Heart left ventricle (tissue), 16 donors: ENCODE measurements around the gene MKRN2OS. TPM values are rescaled to one million over a fixed set of nuclear protein-coding genes. Genes with fewer than 3 reads are reported as not detected.

ENCODE experiments used
- ATAC-seq, 4 donors: fragments of 200-7000 bp; cut with Tn5 transposase; one replicate each; pipeline ENCODE4 v1.9.1; 2020 to 2022; ENCODE audit warnings: moderate library complexity in 4 of 4, mild to moderate bottlenecking in 3 of 4, moderate number of reproducible peaks in 1 of 4
- DNase-seq, 5 donors: peaks; one replicate each; pipeline ENCODE4 v3.0.0-alpha.2; 2020
- H3K27ac ChIP-seq, 12 donors: fragments of 200-600 bp; sonication (generic) in 4 of 12; one replicate each; pipeline versions ENCODE4 v1.5.0 to v1.8.0; 2016 to 2022; ENCODE audit warnings: mild to moderate bottlenecking in 2 of 12
- H3K27me3 ChIP-seq, 9 donors: fragments of 200-600 bp; sonication (generic) in 2 of 9; one replicate each; pipeline versions ENCODE4 v1.5.1 to v1.8.0; 2016 to 2022; ENCODE audit warnings: mild to moderate bottlenecking in 3 of 9
- H3K36me3 ChIP-seq, 9 donors: fragments of 200-600 bp; sonication (generic) in 2 of 9; one replicate each; pipeline versions ENCODE4 v1.5.0 to v1.8.0; 2018 to 2022; ENCODE audit warnings: mild to moderate bottlenecking in 2 of 9
- H3K4me1 ChIP-seq, 12 donors: fragments of 200-600 bp; sonication (generic) in 4 of 12; one replicate each; pipeline versions ENCODE4 v1.5.0 to v1.8.0; 2016 to 2022; ENCODE audit warnings: mild to moderate bottlenecking in 3 of 12
- H3K4me3 ChIP-seq, 12 donors: fragments of 200-600 bp; sonication (generic) in 4 of 12; one replicate each; pipeline versions ENCODE4 v1.5.0 to v1.8.0; 2017 to 2022; ENCODE audit warnings: mild to moderate bottlenecking in 9 of 12, moderate library complexity in 4 of 12
- H3K9me3 ChIP-seq, 12 donors: fragments of 200-600 bp; sonication (generic) in 4 of 12; one replicate each; pipeline versions ENCODE4 v1.5.0 to v1.8.0; 2016 to 2022; ENCODE audit warnings: mild to moderate bottlenecking in 1 of 12
- POLR2A ChIP-seq, 2 donors: fragments of 450-650 bp; IDR thresholded peaks; one replicate each; pipeline ENCODE4 v1.6.1; 2017; ENCODE audit warnings: antibody characterized with exemption in 2 of 2, mild to moderate bottlenecking in 2 of 2, moderate library complexity in 2 of 2
- WGBS, 4 donors: extraction: QIAGEN DNeasy Blood & Tissue Kit in 2 of 4; methylation state at CpG; one replicate each; pipeline versions ENCODE4 v1.1.5 to v1.1.7; 2013 to 2018; 5-methylcytosine and 5-hydroxymethylcytosine counted together
- intact Hi-C, 10 donors: fragments of 100-400 bp; cut with DNase I; formaldehyde crosslinking; loops; one replicate each; pipeline versions ENCODE4 v1.11.1 to v1.14.2; 2022
- polyA plus RNA-seq, 2 donors: library from polyadenylated mRNA; stranded (reverse); fragments of 200-250 nt; gene quantifications; one replicate each; pipeline ENCODE4 v1.2.3, GENCODE V29; 2013
- total RNA-seq, 9 donors: library from RNA; depleted of rRNA in 2 of 9; stranded (reverse); fragments of >200 nt in 2 of 9; fragmentation: NEBNext Ultra II Directional in 3 of 9; extraction: Animal tissue kit (Norgen Biotek cat#: 25700) in 3 of 9; gene quantifications; one replicate each; pipeline versions ENCODE4 v1.1.0 to v1.2.4, GENCODE V29; 2016 to 2023
- TF ChIP-seq, protein P1 (sequence below), 12 donors: fragments of 200-600 bp; sonication (generic) in 4 of 12; IDR thresholded peaks; one replicate each; pipeline versions ENCODE4 v1.5.0 to v1.8.0; 2018 to 2022; ENCODE audit warnings: antibody characterized with exemption in 12 of 12, mild to moderate bottlenecking in 5 of 12
- donor health status: ischemic (EF 13 %, LVEDD 7.1; RV severe dilation, severe dysfunction).
- donor health status: healthy with polysubstance abuse.
- donor health status: DM: no; HTN: yes; CAD: no.
- donor health status: DM: no; HTN: no; CAD: no.
- donor health status: ischemic (EF 25% LVEDD 6.9; RV normal size, moderate dysfunction).
- donor health status: ischemic (EF 25% LVEDD 5.7; RV mildly dilated, moderate dysfunction).
- donor health status: healthy.
- donor health status: DM: yes; HTN: yes; CAD: no.
- donor health status: ischemic (EF 35%, LVEDD 5.7; RV mildly dilated, moderate dysfunction).
- donor health status: nonischemic (EF 11% LVEDD 7.7; RV severe dilation, severe dysfunction).
- donor health status: DM: yes; HTN: yes; CAD: no.
- donor health status: PGD.
- donor health status: ischemic (EF 29% LVEDD 5.4; RV normal size, mild dysfunction).
- donor health status: nonischemic (EF 23%, LVEDD 6.1; RV moderate dilation, normal function).

MKRN2OS gene
- total and polyA plus RNA-seq, 11 donors = 0.42 to 11.4 (median 1.1) TPM; not detected in 4

DNA sequence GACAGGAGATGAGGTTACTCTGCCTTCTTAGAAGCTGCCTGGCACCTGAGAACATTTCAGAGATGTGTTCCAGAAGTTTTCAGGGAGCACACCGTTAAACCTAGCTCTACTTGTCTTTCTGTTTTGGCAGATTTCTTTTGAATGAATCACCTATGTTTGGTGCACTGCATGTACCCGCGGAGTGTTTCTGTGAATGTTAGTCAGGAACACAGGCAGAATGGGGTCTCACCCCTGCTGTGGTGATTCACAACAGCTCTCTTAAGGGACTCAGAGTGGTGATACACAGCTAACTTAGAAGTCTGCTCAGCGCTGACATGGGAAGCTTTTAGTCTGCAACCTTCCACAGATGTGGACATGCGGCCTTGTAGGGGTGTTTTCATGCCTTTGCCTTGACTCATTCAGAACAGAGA, 37.0 kb downstream of the MKRN2OS start:
- ATAC-seq (peak; percentile 29 to 90 (median 68)), DNase-seq (peak in 1 of 5 donors; percentile 39)
- 72 to 79% (median 74%) methylated on average over 5 of the region's 5 CpGs for WGBS, 4 donors
- Histone ChIP-seq H3K27me3 (no peaks in the 10 kb centered on the region), H3K4me1 (peaks cover 0 to 7% (median 0%) of the 10 kb centered on the region in 12 donors), H3K27ac (peak overlapping the region in 3 of 12 donors; percentile 25 to 61 (median 43)), H3K36me3 (peaks cover 0 to 57% (median 34%) of the 10 kb centered on the region in 9 donors), H3K4me3 (no peak overlapping the region), H3K9me3 (no peaks in the 10 kb centered on the region)
- intact Hi-C loops = no loop called here
- TF ChIP-seq POLR2A (IDR thresholded peaks at IDR 0.05) = no peak
- TF ChIP-seq, protein P1, sequence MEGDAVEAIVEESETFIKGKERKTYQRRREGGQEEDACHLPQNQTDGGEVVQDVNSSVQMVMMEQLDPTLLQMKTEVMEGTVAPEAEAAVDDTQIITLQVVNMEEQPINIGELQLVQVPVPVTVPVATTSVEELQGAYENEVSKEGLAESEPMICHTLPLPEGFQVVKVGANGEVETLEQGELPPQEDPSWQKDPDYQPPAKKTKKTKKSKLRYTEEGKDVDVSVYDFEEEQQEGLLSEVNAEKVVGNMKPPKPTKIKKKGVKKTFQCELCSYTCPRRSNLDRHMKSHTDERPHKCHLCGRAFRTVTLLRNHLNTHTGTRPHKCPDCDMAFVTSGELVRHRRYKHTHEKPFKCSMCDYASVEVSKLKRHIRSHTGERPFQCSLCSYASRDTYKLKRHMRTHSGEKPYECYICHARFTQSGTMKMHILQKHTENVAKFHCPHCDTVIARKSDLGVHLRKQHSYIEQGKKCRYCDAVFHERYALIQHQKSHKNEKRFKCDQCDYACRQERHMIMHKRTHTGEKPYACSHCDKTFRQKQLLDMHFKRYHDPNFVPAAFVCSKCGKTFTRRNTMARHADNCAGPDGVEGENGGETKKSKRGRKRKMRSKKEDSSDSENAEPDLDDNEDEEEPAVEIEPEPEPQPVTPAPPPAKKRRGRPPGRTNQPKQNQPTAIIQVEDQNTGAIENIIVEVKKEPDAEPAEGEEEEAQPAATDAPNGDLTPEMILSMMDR (IDR thresholded peaks at IDR 0.05) = no peak

DNA sequence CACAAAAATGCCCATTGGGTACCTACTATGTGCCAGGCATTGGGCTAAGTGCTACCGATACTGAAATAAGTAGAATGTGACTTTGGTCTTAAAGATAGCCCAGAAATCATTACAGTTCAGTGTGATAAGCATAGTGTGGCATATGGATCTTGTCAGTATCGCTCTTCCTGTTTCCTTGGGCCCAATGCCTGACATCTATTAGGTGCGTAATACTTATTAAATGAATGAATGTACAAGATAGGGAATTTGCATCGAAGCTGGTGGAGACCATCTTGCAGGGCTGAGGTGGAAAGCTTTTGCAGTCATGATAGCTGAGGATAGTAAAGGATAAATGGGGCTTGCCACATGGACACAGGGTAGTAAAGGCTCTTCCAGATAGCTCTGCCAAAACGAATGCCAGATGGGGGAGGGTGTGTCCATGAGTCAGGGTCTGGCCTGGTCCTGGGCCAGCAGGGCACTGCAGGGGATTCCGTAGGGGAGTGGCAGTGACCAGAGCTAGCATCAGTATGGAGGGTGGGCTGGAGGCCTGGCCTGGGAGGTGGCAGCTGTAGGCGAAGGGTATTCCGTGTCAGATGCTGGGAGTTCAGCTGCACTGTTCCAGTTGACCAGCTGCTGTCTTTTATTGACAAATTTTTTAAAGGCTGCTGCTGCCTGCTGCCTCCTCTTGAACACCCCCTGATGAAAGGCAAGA, 37.6 kb downstream of the MKRN2OS start:
- Histone ChIP-seq H3K36me3 (peaks cover 0 to 63% (median 39%) of the 10 kb centered on the region in 9 donors), H3K27ac (peak overlapping the region in 3 of 12 donors; percentile 25 to 61 (median 43)), H3K4me3 (no peak overlapping the region), H3K9me3 (no peaks in the 10 kb centered on the region), H3K4me1 (peaks cover 0 to 5% (median 0%) of the 10 kb centered on the region in 12 donors), H3K27me3 (no peaks in the 10 kb centered on the region)
- no peak for TF ChIP-seq POLR2A (IDR thresholded peaks at IDR 0.05)
- TF ChIP-seq, protein P1 (IDR thresholded peaks at IDR 0.05) = no peak
- DNase-seq (peak in 1 of 5 donors; percentile 39), ATAC-seq (peak in 3 of 4 donors; percentile 50 to 59 (median 56))
- intact Hi-C loops = no loop called here
- 79 to 83% (median 80%) methylated on average over 8 of the region's 8 CpGs for WGBS, 4 donors

DNA sequence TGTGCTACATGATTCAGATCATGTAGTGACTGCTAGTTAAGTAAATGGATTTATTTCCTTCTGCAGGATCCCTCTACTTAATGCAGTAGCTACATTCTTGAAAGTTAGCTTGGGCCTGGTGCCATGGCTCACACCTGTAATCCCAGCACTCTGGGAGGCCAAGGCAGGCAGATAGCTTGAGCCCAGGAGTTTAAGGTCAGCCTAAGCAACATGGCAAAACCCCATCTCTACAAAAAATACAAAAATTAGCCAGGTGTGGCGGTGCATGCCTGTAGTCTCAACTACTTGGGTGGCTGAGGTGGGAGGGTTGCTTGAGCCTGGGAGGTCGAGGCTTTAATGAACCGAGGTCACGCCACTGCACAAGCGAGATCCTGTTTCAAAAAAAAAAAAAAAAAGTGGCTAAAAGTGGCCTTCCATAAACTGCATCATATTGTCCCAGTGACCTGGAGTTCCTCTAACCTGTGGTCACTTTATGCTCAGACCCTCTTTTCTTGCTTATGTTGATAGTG, 39.0 kb downstream of the MKRN2OS start:
- Histone ChIP-seq H3K4me3 (no peak overlapping the region), H3K36me3 (peaks cover 0 to 74% (median 49%) of the 10 kb centered on the region in 9 donors), H3K27ac (no peak overlapping the region), H3K27me3 (no peaks in the 10 kb centered on the region), H3K9me3 (no peaks in the 10 kb centered on the region), H3K4me1 (peaks cover 0 to 10% (median 0%) of the 10 kb centered on the region in 12 donors)
- intact Hi-C loops = no loop called here
- no peak for ATAC-seq
- no peak for TF ChIP-seq POLR2A (IDR thresholded peaks at IDR 0.05)
- TF ChIP-seq, protein P1 (IDR thresholded peaks at IDR 0.05) = no peak
- 95 to 98% (median 96%) methylated on average over 5 of the region's 5 CpGs for WGBS, 4 donors
- DNase-seq = no peak

DNA sequence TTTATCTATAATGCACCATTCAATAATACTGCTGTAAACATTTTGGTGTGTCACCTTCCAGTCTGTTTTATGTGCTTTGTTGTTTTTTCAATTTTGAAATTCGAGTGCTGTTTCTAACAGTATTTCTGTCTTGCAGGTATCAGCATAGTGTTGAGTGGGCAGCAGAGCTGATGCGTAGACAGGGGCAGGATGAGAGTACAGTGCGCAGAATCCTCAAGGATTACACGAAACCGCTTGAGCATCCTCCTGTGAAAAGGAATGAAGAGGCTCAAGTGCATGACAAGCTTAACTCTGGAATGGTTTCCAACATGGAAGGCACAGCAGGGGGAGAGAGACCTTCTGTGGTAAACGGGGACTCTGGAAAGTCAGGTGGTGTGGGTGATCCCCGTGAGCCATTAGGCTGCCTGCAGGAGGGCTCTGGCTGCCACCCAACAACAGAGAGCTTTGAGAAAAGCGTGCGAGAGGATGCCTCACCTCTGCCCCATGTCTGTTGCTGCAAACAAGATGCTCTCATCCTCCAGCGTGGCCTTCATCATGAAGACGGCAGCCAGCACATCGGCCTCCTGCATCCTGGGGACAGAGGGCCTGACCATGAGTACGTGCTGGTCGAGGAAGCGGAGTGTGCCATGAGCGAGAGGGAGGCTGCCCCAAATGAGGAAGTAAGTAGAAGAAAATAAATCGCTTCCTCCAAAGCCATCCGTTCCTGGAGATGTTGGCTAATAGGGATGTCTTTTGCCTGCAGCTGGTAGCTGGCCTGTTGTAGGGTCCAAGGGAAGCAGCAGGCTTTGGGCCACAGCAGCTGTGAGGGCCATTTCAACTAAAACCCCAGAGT, 42.0 kb downstream of the MKRN2OS start:
- Histone ChIP-seq H3K9me3 (no peaks in the 10 kb centered on the region), H3K36me3 (peaks cover 0 to 86% (median 65%) of the 10 kb centered on the region in 9 donors), H3K27ac (no peak overlapping the region), H3K27me3 (no peaks in the 10 kb centered on the region), H3K4me3 (no peak overlapping the region), H3K4me1 (peaks cover 0 to 9% (median 0%) of the 10 kb centered on the region in 12 donors)
- 88 to 93% (median 92%) methylated on average over 18 of the region's 18 CpGs for WGBS, 4 donors
- TF ChIP-seq POLR2A (IDR thresholded peaks at IDR 0.05) = no peak
- TF ChIP-seq, protein P1 (IDR thresholded peaks at IDR 0.05) = no peak
- DNase-seq (no peak), ATAC-seq (no peak)
- intact Hi-C loops = no loop called here
